NK-92 (cell line): Measurements from ENCODE around the gene OSBPL3.

Experiments used
- DNase-seq: peaks from one replicate; lab custom pipeline; 2025; ENCODE audit not compliant: unreplicated experiment; lab: John Stamatoyannopoulos, UW

The OSBPL3 gene

GRCh38 chr7:24980534-24981170, 674 bp upstream of the OSBPL3 start:
- DNase-seq, result no peak

- DNase-seq, result no peak
Observed at GRCh38 chr7:24979470-24979862, 512 bp downstream of the OSBPL3 start.

DNA sequence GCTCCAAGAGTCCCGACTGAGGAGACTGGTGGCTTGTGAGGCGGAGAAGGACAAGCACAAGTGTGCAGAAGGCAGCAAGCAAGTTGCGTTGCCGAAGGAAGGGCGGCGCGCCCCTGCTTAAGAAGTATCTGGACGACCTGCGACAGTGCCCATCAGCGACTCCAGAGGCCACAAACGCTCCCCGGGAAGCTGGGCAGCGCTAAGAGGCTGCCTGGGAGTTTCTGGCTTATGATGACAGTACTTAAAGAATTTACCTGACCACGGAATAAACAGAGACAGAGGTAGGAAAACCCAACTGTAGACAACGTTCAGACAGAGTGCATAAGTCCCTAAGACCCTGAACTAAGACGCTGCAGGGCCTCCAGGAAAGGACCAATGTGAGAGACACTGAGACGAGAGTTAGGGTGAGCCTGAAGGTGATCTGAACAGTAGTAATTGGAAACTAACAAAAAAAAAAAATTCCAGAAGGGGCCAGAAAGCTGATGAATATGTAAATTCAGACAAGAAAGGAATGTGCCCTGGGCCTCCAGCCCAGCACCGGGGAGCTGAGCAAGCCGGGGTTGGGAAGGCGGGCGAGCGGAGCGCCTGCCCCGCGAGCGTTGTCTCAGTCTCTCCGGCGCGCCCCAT, 1.0 kb downstream of the OSBPL3 start:
- no peak for DNase-seq

GRCh38 chr7:24975644-24976260, 4.2 kb downstream of the OSBPL3 start:
- no peak for DNase-seq

GRCh38 chr7:24975172-24975571, 4.8 kb downstream of the OSBPL3 start:
- DNase-seq, result no peak

GRCh38 chr7:24974026-24974832, 5.7 kb downstream of the OSBPL3 start:
- DNase-seq, result no peak

DNA sequence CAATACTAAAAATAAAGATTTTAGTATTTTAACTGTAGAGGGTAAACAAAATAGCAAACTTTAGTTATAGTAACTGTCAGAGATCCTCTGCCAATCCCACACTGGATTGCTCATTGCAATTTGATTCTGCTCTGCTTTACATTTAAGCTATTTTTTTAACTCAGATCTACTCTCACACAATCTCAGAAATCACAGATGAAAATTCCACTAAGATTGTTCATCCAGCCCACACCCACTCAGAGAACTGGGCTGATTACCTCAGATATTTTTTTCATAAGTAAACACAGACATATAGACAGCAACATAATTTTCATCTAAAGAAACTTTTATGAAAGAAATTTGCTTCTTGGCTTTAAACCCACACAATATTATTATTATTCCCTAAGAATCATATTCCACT, 7.0 kb downstream of the OSBPL3 start:
- DNase-seq, result no peak

DNA sequence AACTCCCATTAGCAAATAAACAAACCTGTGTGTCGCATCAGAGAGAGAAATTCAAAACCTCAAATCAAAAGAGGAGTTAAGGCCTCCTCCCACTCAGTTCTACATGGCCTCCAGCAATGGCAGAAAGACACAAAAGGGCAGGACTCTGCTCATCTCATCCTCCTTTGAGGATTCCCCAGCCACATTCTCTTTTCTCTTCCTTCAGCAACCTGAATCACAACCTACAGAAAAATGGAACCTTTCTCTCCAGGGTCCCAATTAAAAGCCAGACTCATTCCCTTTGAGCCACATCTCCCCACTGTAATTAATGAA, 7.9 kb downstream of the OSBPL3 start:
- no peak for DNase-seq

DNA sequence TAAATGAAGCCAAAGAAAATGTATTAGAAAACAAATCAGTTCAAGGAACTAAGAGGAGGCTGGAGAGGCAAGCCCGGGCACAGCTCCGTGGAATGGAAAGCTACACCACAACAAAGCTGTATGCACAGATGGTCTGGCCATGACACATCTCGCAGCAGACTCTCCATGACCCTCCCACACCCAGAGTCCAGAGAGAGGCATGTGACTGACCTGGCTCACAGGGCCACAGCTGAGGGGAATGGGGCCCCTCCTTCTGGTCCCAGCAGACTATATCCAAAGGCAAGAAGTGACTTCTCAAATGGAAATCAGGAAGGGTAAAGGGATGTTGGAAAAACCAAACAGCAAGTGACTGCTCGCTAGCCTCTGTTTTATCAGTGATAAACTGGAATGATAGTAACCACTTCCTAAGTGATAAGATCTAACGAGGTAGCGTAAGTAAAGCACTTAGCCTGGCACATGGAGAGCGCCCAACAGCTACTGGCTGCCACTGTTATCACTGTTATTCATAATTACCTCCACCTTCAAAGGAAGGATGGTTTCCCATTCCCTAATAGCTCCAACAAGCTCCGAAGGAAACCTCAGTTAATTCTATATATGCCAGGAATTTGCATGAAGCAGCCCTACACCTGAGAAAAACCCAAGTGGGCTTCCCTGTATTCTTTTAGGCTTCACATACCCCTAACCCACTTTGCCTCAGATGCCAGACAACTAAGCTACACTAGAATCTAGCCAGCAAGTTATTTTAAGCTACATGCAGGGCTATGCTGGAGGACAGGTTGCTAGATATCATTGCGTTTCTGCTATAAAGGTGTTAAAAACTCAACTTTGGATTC, 8.4 kb downstream of the OSBPL3 start:
- DNase-seq, result no peak

DNA sequence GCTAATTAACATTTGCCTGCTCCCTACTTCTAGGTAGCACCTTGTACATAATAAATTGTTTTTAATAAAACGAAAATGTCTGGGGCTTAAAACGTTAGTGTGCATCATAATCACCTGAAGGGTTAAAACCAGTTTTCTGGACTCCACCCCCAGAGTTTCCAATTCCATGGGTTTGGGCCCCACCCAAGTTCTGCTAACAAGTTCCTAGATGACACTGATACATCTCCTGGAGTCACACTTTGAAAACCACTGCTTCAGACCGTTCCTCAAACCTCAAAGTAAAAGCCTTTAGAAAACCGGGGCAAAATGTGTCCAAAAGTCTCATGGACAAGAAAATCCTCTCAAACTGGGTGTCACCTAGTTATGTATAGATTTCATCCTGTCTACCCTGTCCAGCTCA, 9.3 kb downstream of the OSBPL3 start:
- DNase-seq, result no peak

- no peak for DNase-seq
Observed at GRCh38 chr7:24968165-24968564, 11.8 kb downstream of the OSBPL3 start.

GRCh38 chr7:24967696-24968095, 12.3 kb downstream of the OSBPL3 start:
- no peak for DNase-seq

GRCh38 chr7:24966802-24967201, 13.2 kb downstream of the OSBPL3 start:
- no peak for DNase-seq

GRCh38 chr7:24965831-24966708, 13.9 kb downstream of the OSBPL3 start:
- no peak for DNase-seq

- DNase-seq, result no peak
Observed at GRCh38 chr7:24964191-24964590, 15.8 kb downstream of the OSBPL3 start.

DNA sequence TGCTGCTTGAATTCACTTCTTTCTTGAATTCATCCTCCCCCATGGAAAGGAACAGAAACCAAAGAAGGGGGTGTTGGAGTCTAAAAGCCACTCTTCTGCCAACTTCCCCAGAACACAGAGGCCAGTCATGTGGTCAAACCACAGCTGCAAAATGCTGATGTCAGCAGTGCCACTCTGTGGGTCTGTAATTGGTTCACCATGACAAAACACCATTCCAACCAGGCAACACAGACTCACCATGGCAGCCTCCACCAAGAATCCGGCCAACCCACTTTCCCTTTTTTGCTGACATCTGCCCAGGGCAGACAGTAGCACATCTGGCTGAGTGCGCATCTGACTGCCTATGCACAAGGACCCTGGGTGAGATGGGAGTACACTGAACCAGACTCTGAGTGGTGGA, 16.8 kb downstream of the OSBPL3 start:
- DNase-seq, result no peak

GRCh38 chr7:24962418-24962962, 17.5 kb downstream of the OSBPL3 start:
- no peak for DNase-seq

DNA sequence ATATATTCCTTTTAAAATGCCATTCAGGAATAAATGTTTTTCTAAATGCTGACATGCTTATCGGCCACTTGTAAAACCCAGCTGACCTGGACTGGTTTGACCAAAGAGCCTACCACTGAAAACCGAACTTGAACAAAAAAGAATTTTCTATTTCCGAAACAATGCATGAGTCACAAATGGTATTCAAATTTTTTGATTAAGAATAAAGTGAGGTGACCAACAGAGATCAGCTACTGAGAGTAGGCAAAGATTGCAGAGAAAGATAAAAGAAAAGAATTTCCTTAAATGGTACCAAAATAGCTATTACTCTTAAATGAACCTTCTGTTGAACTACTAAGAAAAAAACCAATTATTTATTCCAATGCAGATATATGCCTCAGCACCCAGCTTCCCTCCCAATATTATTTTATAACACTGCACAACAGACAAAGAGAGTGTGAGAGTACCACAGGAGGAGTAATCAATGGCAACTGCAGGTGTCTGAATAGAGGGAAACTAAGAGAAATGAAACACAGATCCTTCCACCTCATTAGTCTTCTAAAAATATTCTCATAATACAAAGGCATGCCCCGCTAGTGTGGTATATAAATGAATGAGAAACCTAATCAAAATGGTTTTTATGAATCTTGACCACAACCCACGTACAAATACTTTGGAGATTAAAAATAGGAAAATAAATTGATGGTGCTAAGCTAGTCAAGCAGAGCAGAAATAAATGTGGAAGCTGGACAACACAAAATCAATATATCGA, 20.1 kb downstream of the OSBPL3 start:
- DNase-seq, result no peak

DNA sequence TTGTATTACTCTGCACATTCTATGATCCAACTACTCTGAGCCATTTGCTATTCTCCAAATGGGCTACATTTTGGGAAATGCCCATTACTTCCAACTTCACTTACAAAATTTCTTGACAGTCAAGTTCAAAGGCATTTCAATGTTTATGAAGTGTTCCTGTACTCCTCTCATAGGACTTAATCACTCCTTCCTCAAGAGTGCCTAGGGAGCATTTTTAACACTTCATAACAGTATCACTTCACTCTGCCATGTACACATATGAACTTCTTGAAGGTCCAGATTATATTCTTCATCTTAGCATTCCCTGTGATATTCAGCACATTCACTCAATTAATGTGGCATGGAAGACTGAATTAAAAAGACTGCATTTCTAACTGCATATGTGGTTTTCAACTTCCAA, 21.6 kb downstream of the OSBPL3 start:
- DNase-seq, result no peak
